GM04503 (cell line): ENCODE results near the gene TCTN3.
"Not testable (repeated sequence)": the region's sequence is repeated elsewhere in the genome, so short reads cannot be mapped to it uniquely, and the experiment has no call there.

Source experiments
- DNase-seq: peaks from one replicate; pipeline ENCODE4 v3.0.0-alpha.2; 2012; ENCODE audit warnings: low read depth

Gene TCTN3

DNA sequence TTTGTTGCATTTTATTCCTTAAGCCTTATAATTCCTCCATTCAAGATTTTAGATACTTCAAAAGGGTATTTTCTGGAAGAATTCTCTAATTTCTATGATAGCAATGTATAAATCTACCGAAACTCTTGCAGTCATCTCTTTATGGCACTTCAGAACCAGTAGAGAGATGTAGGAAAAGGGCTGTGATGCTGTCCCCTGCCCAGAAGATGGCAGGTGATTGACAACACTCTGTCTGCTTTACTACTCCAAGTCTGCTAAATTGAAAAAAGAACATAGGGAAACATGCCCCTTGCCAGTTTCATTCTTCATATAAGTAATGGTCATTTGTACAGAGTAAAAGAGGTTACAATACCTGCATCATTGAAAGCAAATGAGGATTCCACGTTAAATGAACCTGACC is 5.1 kb downstream of the TCTN3 start:
- no peak for DNase-seq

DNA sequence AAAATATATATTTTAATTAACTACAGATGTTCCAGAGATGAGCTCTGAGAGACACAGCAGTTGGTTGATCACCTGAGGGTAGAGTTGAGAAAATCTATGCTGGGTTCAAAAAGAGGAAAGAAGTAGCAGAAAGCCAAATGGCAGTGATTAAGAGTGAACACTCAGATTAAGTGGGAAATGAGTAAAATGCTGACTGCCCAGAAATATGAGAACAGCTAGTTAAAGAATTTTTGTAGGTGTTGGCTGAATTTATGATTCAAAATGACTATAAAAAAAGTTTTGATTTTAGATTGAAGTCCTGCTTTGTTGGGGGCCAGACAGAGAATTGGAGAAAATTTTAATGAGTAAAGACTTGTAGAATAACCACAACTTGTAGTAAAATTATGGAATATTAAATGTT is 9.8 kb downstream of the TCTN3 start:
- no peak for DNase-seq

DNA sequence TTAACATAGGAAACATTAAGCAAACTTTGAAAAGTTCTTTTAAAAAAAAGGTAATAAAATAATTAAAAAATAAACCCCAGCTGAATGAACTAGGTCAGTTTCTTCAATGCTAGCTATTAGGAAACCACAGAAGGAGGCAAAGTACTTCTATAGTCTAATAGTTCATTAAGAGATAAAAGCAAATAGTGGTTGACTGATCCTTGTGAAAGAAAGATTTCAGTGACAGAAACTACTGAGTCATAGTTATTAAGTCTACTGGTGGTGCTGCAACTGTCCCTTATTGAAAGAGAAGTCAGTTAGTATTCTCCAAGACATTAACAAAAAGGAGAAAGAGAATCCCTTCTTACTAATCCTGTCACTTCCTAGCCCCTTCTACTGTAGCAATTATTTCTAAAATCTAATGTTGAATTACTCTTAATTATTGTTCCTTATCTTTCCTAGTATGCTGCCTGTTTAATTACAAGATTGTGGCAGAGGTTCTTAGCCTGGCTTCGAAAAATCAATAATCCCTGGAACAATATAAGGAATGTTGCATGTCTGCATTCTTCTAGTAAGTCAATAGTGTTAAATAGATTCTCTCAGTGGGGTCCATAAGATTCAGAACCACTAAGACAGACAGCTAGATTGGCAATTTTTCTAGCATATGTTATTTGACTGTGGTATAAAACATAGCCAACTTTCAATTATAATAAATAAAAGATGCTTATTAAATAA is 18.2 kb downstream of the TCTN3 start:
- DNase-seq = no peak

DNA sequence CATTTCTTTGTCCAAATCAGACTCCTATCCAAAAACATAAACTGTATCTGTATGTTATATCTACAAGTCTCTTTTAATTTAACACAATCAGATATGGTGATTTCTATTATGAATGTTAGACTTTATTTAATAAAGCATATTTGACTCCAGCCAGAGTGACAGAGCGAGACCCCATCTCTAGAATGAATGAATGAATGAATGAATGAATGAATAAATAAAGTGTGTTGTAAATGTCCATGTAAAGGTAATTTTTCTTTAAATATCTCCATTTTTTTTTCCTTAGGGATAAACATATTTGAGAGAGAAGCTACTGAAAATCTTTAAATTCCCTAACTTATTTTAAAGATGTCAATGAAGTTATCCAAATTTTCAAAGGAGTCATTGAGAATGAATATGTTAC is 19.1 kb downstream of the TCTN3 start:
- DNase-seq = no peak

DNA sequence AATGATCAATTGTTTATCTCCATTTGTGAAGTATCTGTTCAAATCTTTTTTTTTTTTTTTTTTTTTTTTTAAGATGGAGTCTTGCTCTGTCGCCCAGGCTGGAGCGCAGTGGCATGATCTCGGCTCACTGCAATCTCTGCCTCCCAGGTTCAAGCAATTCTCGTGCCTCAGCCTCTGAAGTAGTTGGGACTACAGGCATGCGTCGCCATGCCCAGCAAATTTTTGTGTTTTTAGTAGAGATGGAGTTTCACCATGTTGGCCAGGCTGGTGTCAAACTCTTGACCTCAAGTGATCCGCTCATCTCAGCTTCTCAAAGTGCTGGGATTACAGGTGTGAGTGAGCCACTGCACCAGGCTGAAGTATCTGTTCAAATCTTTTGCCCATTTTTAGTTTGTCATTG is 21.1 kb downstream of the TCTN3 start:
- DNase-seq = not testable (repeated sequence)

DNA sequence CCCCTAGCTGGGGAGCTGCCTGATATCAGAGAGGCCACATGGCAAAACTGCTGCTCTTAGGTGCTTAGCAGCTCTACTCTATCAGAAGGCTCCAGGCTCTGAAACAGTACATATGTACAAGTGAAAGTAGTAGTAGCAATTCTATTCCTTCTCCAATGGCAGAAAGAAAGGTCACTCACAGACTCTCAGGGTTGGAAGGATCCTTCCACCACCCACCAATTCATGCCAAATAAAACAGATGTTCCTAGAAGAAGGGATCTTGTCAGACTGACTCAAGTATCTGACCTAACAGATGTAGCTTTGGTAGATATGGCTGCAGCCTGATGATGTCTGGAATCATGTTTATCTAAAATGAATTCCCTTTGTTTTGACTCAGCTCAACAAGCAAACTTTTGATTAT is 29.2 kb downstream of the TCTN3 start:
- no peak for DNase-seq

DNA sequence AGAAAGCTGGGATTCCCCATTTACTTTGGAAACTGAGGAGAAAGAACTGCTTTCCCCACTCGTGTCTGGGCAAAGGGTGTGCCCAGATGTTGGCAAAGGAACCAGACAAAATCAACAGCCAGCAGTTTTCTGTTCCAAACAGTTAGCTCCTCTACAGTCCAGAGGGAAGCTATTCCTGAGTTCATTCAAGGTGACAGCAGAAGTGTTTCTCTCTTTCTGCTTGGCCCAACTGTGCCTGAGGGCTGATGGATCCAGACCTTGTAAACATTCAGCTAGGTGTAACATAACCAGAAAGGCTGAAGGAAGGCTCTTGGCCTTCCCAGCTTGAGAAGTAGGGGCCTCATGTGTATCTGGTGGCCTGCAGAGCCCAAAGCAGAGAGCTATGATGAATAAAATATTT is 30.2 kb downstream of the TCTN3 start:
- no peak for DNase-seq

DNA sequence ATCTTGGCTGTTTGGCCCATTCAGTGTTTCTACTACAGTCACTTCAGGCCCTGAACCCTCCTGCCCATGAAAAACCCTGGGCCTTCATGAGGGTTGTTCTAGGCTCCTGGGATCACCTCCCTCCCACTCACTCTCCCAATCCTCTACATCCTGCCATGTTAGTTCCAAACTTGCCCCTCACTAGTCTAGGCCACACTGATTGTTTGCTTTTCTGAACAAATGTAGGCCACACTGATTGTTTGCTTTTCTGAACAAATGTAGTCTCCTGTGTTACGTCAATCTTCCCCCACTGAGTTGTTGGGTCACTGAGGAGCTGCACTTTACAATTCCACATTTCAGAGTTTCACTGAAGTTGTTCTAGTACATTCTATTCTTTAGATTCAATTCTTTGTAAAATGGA is 31.9 kb downstream of the TCTN3 start:
- no peak for DNase-seq

DNA sequence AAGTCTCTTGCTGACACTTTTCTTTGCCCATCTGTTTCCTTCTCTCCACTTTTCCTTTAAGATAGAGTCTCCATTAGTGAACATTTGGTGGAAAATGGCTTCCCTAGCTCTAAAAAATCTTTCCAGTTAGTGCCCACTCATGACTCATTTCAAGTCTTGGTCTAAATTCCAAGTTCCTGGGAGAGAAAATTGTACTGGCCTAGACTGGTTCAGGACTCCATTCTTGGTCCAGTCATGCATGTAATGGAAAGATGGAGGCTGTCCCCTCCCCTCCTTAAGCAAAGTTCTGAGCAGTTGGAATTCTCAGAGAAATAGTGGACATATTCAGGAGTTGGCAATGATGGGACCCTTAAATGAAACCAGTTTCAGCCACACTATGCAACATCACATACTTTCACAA is 33.4 kb downstream of the TCTN3 start:
- DNase-seq = peak; percentile 40

DNA sequence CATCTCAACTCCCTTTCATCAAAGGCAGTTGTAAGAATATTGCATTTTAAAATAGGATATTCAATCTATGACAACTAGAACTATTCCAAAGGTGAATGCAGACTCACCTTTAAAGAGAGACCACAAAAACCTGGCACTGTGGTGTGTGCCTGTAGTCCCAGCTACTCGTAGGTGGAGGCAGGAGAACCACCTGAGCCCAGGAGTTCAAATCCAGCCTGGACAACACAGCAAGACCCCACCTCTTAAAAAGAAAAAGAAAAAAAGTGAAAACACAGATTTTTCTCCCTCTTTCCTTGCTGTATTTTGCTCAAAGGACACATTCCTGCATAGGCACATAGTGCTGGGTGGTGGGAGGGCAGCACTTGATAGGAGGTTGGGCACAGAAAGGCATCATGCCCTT is 36.5 kb downstream of the TCTN3 start:
- DNase-seq = no peak

DNA sequence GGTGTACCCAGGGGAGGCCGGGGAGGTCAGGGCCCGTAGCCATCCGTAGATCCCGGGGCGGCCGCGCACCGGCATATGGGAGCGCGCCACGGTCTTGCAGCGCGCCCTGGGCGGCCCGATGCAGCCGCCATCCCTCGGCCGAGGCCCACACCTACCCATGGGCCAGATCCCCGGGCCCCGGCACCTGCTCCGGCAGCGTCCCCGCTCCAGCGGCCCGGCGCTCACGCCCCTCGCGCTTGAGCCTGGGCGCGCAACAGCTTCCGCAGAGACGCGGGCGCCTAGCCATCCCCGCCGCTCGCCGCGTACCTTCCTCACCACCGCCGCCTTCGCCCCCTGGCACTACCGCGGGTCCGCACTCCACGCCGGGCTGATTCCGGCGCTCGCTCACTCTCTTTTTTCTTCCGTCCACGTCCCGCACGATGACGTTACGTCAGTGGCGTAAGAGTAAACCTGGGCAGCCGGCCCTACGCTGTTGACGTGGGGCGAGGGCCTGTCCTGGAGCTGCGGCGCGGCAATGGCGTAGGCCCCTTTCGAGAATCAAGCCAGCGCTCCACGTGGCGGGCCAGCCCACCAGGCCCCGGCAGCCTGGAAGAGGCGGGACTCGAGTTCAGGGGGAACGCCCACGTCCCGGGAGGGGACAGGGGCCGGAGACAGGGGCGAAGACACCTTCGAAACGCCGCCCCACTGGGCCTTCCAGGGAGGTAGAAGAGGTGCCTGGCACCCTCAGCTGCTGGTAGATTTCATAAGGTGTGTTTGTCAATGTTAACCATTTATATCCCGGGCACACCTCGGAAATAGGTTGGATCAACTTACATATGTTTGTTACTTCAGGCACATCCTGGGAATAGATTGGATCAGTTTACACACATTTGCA is 37.2 kb downstream of the TCTN3 start, which contains the start of gene ALDH18A1:
TSS of gene ALDH18A1 (minus strand) at position 421 of the 874 bp plus-strand sequence. CDS start 3,334 bp downstream, outside the sequence.
- peak; percentile 49 for DNase-seq

DNA sequence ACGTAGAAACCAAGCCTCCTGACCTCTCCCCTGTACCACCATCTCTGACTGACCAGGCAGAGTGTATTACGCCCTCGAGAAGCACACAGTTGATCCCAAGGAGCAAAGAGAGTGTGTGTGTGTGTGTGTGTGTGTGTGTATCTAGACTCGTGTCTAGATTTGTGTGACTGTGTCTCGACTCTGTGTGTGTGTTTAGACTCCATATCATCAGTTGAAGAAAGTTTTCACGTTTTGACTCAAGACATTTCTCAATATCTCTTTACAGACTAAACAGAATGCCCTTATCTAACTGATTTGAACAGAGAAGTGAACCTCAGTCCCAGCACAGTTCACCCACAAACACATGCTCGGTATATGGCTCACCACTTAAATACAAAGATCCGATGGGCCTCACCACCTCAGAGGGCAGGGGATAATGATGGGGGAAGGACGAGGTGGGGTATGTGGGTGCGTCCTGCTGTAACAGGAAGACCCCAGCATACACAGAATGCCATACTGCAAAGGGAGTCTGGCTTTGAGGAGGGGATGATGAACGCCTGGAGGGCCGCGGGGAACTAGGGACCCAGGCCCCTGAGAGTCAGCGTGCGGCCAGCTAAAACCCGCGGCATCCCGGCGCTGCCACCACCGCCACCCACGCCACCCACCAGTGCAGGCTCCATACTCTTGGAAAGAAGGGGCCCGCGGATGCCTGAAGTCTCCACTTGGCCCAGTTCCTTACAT is 38.0 kb downstream of the TCTN3 start:
- DNase-seq = no peak

DNA sequence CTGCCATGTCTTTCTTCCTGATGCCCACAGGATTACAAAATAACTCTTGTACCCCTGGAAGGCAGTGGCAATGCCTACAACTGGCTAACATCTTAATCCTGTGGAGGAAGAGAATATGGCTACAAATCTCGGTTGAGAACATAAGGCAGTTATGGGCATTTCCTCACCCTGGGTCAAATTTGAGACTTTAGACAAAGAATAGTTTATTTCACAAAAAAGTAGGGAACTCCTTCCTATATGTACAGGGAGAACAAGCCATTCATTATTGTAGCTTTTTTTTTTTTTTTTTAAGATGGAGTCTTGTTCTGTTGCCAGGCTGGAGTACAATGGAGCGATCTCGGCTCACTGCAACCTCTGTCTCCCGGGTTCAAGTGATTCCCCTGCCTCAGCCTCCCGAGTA is 39.8 kb downstream of the TCTN3 start:
- no peak for DNase-seq

DNA sequence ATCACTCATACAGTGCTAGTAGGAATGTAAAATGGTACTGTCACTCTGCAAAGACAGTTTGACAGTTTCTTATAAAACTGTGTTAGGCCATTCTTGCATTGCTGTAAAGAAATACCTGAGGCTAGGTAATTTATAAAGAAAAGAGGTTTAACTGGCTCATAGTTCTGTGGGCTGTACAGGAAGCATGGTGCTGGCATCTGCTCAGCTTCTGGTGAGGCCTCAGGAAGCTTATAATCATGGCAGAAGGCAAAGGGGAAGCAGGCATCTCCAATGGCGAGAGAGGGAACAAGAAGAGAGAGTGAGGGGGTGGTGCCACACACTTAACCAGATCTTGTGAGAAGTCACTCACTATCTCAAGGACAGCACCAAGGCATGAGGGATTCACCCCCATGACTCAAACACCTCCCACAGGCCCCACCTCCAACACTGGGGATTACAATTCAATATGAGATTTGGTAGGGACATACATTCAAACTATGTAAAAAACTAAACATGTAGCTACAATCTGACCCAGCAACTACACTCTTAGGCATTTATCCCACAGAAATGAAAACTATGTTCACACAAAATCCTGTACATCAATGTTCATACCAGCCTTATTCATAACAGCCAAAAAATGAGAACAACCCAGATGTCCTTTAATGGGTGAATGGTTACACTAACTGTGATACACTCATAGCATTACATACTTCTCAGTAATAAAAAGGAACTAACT is 42.2 kb downstream of the TCTN3 start:
- peak; percentile 53 for DNase-seq

DNA sequence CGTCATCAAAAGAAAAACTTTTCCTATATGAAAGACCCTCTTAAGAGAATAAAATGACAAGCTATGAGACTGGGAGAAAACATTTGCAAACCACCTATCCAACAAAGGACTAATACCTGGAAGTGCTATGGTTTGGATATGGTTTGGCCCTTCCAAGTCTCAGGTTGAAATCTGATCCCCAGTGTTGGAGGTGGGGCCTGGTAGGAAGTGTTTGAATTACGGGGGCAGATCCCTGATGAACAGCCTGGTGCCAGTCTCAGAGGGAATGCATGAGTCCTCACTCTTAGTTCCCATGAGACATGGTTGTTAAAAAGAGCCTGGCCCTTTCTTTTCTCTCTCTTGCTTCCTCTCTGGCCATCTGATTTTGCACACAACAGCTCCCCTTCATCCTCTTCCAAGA is 43.5 kb downstream of the TCTN3 start:
- no peak for DNase-seq

DNA sequence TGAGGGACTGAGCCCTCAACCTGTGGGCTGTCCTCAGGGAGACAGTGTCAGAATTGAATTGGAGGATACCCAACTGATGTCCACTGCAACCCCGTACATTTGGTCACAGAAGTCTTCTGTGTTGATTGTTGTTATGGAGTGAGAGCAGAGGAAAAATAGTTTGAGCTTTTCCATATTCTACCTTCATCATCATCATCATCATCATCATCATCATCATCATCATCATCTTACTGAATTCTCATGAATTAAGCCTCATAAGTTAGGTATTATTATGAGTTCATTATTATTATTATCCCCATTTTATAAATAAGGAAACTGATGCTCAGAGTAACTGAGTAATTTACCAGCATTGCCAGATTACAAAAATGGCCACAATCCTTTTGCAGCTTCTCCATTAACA is 45.6 kb downstream of the TCTN3 start:
- DNase-seq = no peak

DNA sequence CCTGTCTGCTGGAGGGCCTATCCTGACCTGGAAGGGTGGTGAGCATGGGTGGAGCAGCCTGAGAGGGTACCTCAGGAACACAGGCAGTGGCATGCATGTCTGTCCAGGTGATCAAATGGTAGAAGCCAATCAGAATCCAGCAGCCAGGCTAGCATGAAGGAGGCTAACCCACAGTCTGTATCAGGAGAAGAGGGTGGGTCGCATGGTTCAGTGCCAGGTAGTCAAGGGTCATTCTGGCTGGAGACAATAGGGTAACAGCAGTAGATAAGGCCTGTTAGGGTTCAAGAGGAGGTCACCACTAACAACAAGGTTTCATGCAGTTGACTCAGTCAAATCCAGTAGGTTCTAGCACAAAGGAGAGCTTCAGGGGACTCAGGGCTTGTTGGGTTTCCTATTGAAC is 47.6 kb downstream of the TCTN3 start:
- DNase-seq = no peak

DNA sequence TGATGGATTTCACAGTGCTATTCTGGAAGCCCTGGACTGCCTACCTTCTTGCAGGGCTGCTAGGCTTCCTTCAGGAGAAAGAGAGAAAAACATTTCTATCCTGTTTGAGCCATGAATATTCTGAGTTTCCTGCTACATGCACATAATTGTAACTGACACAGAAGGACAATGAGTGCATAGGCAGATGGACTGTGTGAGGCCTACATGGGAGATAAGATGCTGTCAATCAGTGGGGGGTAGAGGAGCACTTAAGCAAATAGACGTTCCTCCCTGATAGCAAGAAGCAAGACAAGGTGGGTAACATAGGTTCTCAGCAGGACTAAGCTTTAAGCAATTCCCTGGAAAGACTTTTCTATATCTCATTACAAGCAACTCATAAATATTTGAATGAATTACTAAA is 48.8 kb downstream of the TCTN3 start:
- no peak for DNase-seq

DNA sequence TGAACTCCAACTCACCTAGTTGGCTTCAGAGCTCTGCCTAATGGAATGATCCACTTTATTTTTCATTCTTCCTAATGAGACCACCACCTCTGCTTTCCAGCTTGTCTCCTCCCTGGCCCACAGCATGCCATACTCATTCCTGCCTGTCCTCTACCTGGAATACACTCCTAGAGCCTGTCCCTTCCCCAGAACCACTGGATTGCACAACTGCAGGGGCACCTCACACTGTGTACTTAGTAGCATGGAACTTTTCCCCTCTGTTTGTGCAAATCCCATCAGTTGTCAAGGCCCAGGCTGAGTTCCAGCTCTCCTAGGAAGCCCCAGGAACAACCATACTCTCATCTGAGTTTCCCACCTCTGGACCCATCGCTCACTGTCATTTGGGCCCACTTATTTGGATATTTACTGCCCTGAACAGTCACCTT is 52.8 kb downstream of the TCTN3 start:
- no peak for DNase-seq

DNA sequence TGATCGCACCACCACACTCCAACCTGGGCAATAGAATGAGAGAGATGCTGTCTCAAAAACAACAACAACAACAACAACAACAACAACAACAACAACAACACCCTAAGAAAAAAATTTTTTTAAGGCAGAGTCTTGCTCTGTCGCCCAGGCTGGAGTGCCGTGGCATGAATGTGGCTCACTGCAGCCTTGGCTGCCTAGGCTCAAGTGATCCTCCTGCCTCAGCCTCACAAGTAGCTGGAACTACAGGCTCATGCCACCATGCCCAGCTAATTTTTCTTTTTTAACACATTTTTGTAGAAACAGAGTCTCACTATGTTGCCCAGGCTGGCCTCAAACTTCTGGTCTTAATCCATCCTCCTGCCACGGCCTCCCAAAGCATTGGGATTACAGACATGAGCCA is 55.8 kb downstream of the TCTN3 start:
- DNase-seq = no peak

DNA sequence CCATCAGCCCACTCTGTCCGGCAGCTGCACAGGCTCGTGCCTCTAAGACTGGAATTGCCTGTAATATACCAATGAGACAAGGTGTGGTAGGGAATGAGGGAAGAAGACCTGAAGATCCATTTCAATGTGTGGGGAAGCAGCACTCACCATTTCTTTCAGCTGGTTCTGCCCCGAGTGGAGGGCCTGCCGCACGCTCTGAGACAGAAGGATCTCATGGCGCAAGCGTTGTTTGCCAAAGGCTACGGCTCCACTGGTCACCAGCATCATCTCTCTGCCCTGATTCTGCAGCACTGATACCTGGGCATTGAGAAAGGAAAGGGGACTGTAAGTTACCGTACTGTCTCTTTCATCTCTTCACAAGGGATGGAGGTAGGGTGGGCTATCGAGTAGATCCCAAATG is 56.6 kb downstream of the TCTN3 start:
- DNase-seq = no peak

DNA sequence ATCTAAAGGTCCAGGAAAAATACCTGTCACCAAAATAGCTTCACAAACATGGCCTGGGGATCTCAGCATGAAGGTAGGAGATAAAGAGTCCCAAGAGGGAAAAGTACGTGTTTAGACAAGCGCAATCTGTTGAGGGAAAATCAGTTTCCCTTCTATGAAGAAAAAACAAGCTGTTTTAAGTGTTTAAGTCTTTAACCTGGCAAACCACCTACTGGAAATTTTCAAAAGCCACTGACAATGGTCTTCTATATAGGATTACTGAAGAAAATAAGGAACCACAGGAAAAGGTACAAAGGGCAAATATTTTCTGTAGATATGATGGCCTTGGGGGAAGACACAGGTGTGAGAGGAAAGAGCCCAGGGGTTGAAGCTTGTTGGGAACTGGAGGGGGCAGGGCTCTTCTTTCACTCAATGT is 58.4 kb downstream of the TCTN3 start:
- DNase-seq = no peak
